ENCODE measurements around the gene FAM25G.

Gene FAM25G

GRCh38 chr10:47445720-47446119 is 45.8 kb downstream of the FAM25G start:
- DNase-seq, result no peak

DNA sequence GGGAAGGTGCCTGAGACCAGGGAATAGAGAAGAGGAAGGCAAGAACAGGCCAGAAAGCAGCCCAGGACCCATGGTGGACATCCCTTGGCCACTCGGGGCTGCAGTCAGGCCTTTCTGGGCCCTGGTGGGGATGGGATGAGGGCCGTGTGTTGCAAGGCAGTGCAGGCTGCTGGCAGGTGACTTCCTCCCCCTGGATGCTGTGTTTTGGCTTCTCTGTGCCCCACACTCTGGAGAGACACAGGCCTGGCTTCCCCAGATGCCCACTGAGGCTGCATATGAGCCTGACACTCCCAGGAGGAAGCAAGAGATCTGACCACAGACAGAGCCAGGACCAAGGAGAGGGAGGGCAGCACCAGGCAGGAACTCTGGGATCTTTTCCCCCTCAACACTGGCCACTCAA is 47.5 kb downstream of the FAM25G start:
- no peak for DNase-seq

DNA sequence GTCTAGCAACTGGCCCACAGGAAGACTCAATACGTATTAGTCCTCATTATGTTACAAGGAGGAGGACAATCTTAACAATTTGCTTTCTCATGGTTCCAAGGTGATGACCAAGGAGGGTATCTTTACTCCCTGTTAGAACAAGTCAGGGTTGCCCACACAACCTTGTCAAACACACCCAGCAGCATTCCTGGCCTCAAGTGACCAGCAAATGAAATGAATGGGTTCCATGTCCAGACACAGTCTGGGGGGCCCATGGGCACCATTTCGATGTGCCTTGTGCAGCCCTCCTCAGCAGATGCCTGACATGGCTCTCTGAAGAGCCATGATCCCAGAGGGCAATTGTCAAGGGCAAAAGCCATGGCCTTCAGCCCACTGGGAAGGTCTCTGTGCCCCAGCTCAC is 48.4 kb downstream of the FAM25G start:
- no peak for DNase-seq

DNA sequence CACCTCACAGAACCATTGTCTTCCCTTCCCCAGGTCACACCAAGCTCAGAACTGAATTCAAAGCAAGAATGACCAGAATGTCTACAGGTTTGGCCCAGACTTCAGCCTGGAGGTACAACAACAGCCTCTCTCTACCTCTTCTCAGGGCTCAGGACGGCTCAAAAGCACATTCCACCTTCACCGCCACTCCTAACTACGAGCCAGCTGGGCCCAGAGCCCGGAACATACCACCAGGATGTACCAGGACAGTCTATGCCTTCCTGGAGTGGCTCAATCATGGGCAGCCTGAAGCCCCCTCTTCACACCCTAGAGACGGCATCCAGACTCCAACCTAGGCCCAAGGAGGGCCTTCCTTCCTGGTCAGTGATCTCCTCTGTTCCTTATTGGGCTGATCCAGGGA is 49.1 kb downstream of the FAM25G start:
- no peak for DNase-seq

- DNase-seq, result no peak
These were observed 49.6 kb downstream of the FAM25G start for GRCh38 chr10:47441938-47442337.

DNA sequence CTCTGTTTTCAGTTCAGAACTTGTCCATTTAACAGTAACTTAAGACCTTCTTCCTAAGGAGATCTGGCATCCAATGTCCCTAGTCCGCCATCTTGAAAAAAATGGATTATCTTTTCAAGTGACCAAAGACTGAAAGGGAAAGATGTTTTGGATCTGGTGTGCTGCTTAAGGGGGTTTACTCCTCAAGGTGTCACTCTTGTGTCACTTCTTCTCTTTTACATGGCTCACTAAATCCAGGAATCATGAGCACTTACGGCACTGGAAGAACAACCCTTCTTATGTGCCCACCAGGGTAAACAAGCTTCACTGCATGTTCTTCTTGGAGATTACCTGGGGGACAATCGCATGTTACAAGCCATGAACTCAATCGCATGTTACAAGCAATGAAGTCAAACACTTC is 51.3 kb downstream of the FAM25G start:
- DNase-seq, result no peak

GRCh38 chr10:47438857-47439474 is 52.5 kb downstream of the FAM25G start:
- DNase-seq, result no peak

Measured in stimulated activated CD4-positive, alpha-beta T cell treated with anti-CD3 and anti-CD28 coated beads, Interleukin-2, amount 100 ng/mL, for 24 hours (primary cell).